ENCODE data around the gene LDB3.
"Not testable (repeated sequence)": the region's sequence is repeated elsewhere in the genome, so short reads cannot be mapped to it uniquely, and the experiment has no call there.

The LDB3 gene

DNA sequence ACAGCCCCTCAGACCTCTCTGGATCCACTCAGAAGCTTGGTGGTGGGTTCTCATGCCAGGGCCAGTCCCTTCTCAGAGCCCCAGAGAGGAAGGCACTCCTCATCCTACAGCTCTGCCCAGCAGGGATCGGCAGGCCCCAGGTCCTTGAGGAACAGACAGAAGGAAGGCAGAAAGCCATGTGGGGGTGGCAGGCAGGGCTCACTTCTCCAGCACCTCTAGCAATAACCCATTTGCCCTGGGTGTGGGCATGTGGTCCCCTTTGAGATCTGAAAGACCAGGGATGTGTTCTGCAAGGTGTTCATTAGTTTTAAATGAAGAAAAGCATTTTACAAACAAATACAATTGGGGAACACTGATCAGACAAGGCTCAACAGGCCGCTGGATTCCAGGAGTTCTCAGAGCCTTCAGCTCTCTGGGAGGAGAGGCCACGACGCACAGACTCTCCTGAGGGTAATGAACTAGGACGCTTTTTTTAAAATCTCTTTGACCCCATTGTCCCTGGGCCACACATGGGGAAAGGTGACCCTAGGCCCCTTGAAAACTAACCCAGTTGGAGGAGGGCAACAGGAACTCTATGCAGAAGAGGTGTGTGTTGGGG lies 40.6 kb downstream of the LDB3 start:
- DNase-seq = no peak

- no peak for DNase-seq
Measured at GRCh38 chr10:86709396-86710185, 41.3 kb downstream of the LDB3 start.

GRCh38 chr10:86710987-86711512 lies 42.7 kb downstream of the LDB3 start:
- DNase-seq = peak; percentile 89

DNA sequence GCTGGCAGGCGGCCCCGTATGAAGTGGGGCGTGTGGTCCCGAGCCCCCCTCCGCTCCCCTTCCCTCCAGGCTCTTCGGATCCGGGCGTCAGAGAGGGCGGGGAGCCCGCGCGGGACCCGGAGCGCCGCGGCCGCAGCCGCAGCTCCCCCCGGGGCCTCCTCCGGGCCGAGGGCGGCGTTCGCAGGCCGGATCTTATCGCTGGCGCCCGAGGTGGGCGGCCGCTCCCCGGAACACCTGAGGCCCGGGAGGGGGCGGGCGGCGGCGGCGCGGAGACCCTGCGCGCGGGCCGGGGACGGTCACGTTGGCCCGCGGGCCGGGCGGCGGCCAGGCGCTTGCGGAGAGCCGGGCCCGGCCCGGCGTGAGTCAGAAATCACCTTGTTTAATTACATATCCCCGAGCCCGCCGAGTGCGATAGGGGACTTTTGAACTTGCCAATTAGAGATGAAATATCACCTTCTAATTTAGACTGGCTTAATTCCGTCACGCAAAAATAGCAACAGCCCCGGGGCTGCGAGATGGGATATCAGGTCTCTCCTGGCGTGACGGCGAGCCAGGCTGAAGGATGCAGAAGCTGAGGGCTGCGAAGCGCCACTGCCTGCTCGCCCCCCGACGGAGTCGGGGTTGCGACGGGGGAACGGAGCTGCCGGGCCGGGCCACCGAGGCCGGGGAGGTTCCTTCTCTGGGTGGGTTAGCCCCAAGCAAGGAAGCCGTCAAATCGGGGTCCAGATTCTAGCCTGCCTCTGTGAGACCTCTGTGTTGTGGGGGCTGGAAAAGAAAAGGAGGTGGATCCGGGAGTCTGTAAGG lies 43.4 kb downstream of the LDB3 start:
- DNase-seq = peak; percentile 15

DNA sequence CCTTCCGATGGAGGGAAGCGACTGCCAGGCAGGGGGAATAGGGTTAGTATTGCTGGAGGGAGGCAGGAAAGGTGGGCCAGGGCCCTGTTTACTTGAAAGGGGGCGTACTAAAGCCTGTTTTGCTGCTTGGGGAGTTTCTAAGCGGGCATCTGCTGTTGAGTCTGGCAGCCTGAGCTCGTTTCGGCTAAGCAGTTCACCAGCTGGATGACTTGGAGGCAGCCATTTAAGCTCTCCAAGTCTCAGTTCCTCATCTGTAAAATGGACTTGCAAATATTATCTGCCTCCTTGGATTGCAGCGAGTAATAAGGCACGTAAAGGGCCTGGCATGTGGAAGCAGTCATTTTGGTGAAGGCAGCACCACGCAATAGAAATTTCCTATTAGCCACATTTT lies 44.0 kb downstream of the LDB3 start:
- peak; percentile 27 for DNase-seq

- DNase-seq = no peak
Measured at GRCh38 chr10:86715156-86715795, 47.0 kb downstream of the LDB3 start.

- no peak for DNase-seq
Measured at GRCh38 chr10:86715836-86716235, 47.5 kb downstream of the LDB3 start.

GRCh38 chr10:86716466-86716865 lies 48.2 kb downstream of the LDB3 start:
- DNase-seq = no peak

- DNase-seq = no peak
Measured at GRCh38 chr10:86718556-86718955, 50.2 kb downstream of the LDB3 start.

DNA sequence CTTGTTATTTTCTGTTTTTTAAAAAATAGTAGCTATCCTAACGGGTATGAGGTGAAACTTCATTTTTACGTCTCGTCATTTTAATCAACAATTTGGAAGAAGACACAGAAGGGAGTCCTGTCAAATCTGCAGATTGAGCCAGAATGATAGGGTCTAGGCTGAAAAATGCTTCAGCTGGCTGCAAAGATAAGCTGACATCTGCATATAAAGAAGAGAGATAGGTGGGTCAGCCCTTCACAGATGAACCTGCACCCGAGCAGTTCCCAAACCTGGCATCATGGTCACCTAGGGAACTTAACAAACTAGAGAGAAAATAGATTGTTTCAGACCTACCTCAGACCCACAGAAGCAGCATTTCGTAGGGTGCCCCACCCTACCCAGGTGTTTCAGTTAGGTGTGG lies 52.9 kb downstream of the LDB3 start:
- DNase-seq = no peak

DNA sequence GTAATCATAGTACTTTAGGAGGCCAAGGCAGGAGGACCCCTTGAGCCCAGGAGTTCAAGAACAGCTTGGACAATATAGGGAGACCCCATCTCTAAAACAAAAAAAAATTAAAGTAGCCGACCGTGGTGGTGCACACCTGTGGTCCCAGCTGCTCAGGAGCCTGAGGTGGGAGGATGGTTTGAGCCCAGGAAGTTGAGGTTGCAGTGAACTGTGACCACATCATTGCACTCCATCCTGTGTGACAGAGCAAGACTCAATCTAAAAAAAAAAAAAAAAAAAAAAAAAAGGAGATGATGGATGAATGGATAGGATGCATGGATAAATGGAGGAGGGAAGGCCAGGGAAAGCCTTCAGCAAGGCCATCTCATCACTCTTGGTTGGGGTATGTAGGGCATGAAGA lies 54.7 kb downstream of the LDB3 start:
- no peak for DNase-seq

GRCh38 chr10:86724445-86724844 lies 56.1 kb downstream of the LDB3 start:
- no peak for DNase-seq

GRCh38 chr10:86725980-86726676 lies 57.8 kb downstream of the LDB3 start:
- no peak for DNase-seq

DNA sequence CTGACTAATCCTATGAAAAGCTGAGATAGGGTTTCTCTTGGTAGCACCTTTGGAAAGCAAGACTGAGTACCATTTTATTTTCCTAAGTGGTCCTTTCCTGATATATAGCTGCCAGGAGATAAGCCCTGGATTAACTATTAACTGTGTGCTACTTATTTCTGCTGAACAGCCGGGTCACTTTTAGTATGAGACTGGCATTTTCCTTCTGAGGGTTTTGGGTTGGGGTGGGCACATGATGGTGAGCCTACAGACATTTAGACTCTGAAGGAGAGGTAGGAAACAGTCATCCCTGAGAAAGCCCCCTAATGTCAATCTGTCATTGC lies 58.3 kb downstream of the LDB3 start:
- DNase-seq = no peak

DNA sequence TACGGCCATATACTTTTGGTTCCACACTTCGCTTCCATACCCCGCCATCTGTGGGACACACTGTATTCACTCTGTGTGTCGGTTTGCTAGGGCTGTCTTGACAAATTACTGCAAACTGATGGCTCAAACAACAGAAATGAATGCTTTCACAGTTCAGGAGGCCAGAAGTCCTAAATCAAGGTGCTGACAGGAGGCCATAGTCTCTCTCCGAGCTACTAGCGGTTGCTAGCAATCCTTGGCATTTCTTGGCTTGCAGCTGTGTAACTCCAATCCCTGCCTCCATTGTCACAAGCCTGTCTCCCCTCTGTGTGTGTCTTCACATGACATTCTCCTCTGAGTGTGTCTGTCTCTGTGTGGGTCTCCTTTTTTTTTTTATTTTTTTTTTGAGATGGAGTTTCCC lies 59.2 kb downstream of the LDB3 start:
- DNase-seq = no peak

- no peak for DNase-seq
Measured at GRCh38 chr10:86728056-86728455, 59.7 kb downstream of the LDB3 start.

DNA sequence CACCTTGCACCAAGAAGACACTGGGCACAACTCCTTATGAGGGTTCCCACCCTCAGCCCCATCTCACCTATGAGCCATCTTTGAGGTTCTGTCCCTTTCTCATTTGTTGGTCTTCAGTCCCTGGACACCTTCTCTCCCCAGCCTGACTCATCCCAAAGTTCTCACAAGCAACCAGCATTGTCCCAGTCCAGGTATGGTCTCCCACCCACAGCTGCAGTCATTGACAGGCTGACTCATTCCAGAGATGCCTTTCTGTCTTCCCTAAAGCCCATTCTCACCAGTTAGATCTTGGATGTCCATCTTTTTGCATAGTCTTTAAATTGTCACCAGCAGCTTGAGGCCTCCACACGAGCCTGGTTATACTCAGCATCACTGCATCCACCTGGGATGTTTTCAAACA lies 61.4 kb downstream of the LDB3 start:
- no peak for DNase-seq

- DNase-seq = no peak
Measured at GRCh38 chr10:86730227-86730626, 61.9 kb downstream of the LDB3 start.

DNA sequence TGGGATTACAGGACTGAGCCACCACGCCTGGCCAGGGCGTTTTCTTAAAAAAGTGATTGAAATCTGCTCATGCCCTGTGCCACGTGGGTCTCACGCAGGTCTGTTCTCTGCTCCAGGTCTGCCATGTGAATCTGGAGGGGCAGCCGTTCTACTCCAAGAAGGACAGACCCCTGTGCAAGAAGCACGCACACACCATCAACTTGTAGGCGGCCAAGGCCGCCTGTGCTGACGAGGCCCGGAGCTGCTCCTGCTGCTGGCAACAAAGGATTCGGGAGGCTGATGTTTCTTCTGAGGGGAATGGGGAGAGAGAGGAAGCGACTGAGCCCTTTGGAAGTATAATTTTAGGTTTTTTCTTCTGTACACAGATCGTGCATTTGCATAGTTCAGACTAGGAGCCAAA lies 64.5 kb downstream of the LDB3 start:
- no peak for DNase-seq

GRCh38 chr10:86733260-86733671 lies 65.0 kb downstream of the LDB3 start:
- no peak for DNase-seq

GRCh38 chr10:86734207-86734988 lies 66.1 kb downstream of the LDB3 start:
- DNase-seq = no peak

DNA sequence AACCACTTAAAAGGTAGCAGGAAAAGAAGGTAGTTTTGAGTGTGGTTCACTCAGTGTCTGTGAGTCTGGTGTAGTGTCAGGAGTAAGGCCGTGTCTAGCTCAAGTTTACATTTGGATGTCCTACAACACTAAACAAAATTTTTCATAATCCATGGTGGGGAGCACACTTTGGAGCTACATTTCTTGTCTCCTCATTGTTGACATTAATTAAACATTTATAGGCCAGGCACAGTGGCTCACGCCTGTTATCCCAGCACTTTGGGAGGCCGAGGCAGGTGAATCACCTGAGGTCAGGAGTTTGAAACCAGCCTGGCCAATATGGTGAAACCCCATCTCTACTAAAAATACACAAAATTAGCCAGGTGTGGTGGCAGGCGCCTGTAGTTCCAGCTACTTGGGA lies 67.0 kb downstream of the LDB3 start:
- DNase-seq = not testable (repeated sequence)

Data from inflammatory macrophage treated with lipopolysaccharide for 4 hours (primary cell).